Rectal smooth muscle tissue (tissue), 1 donor: ENCODE measurements around the gene DNASE1L2.
A peak's percentile ranks its signal among the peaks of the same experiment; 100 is the strongest.
"Not testable (repeated sequence)": the region's sequence is repeated elsewhere in the genome, so short reads cannot be mapped to it uniquely, and the experiment has no call there.

Experiments used
- H3K27ac ChIP-seq: one replicate; pipeline ENCODE4 v1.7.0; 2013; ENCODE audit warnings: low read depth, low read length, inconsistent platforms
- H3K27me3 ChIP-seq: one replicate; pipeline ENCODE4 v1.7.0; 2013; ENCODE audit warnings: low read length; ENCODE audit not compliant: control insufficient read depth, insufficient read depth
- H3K36me3 ChIP-seq: one replicate; pipeline ENCODE4 v1.7.0; 2013; ENCODE audit warnings: low read length; ENCODE audit not compliant: control insufficient read depth, insufficient read depth
- H3K4me1 ChIP-seq: one replicate; pipeline ENCODE4 v1.7.0; 2013; ENCODE audit warnings: low read length; ENCODE audit not compliant: control insufficient read depth, insufficient read depth
- H3K4me3 ChIP-seq: one replicate; pipeline ENCODE4 v1.7.0; 2013; ENCODE audit warnings: low read length
- H3K9ac ChIP-seq: one replicate; pipeline ENCODE4 v1.7.0; 2013; ENCODE audit warnings: low read length

Gene DNASE1L2

GRCh38 chr16:2256531-2257140 lies 20.4 kb downstream of the DNASE1L2 start:
- peaks cover 6% of the 10 kb centered on the region for H3K4me1 ChIP-seq
- no peaks in the 10 kb centered on the region for H3K27me3 ChIP-seq
- no peak overlapping the region for H3K27ac ChIP-seq
- H3K9ac ChIP-seq, result no peak overlapping the region
- peaks cover 29% of the 10 kb centered on the region for H3K36me3 ChIP-seq
- no peak overlapping the region for H3K4me3 ChIP-seq

- Histone ChIP-seq H3K36me3 (peaks cover 32% of the 10 kb centered on the region), H3K4me3 (no peak overlapping the region), H3K9ac (no peak overlapping the region), H3K27ac (no peak overlapping the region), H3K27me3 (no peaks in the 10 kb centered on the region), H3K4me1 (no peaks in the 10 kb centered on the region)
Measured at GRCh38 chr16:2257726-2258125, 21.5 kb downstream of the DNASE1L2 start.

- H3K27ac ChIP-seq, H3K4me3 ChIP-seq, H3K4me1 ChIP-seq, H3K9ac ChIP-seq, H3K27me3 ChIP-seq: not testable (repeated sequence)
- peaks cover 36% of the 10 kb centered on the region for H3K36me3 ChIP-seq
Measured at GRCh38 chr16:2258530-2258929, 22.3 kb downstream of the DNASE1L2 start.

GRCh38 chr16:2260250-2260649 lies 24.0 kb downstream of the DNASE1L2 start:
- Histone ChIP-seq H3K4me3 (no peak overlapping the region), H3K27me3 (no peaks in the 10 kb centered on the region), H3K9ac (no peak overlapping the region), H3K27ac (no peak overlapping the region), H3K36me3 (peaks cover 34% of the 10 kb centered on the region), H3K4me1 (no peaks in the 10 kb centered on the region)

- peaks cover 18% of the 10 kb centered on the region for H3K36me3 ChIP-seq
- not testable (repeated sequence) for H3K9ac ChIP-seq, H3K27ac ChIP-seq, H3K4me1 ChIP-seq, H3K27me3 ChIP-seq, H3K4me3 ChIP-seq
Measured at GRCh38 chr16:2263026-2263425, 26.8 kb downstream of the DNASE1L2 start.

- peak overlapping the region; percentile 96 for H3K4me3 ChIP-seq
- H3K27ac ChIP-seq, H3K27me3 ChIP-seq: not testable (repeated sequence)
- peak overlapping the region; percentile 64 for H3K9ac ChIP-seq
- H3K4me1 ChIP-seq, result peaks cover 14% of the 10 kb centered on the region
- peaks cover 13% of the 10 kb centered on the region for H3K36me3 ChIP-seq
Measured at GRCh38 chr16:2266887-2267286, 30.6 kb downstream of the DNASE1L2 start.

- not testable (repeated sequence) for H3K27me3 ChIP-seq, H3K36me3 ChIP-seq
- peak overlapping the region; percentile 96 for H3K4me3 ChIP-seq
- H3K27ac ChIP-seq, result peak overlapping the region; percentile 100
- peaks cover 14% of the 10 kb centered on the region for H3K4me1 ChIP-seq
- H3K9ac ChIP-seq, result peak overlapping the region; percentile 64
Measured at GRCh38 chr16:2267505-2267912, 31.3 kb downstream of the DNASE1L2 start.

- peak within 1 kb of the TSS; percentile 82 for H3K9ac ChIP-seq
- peaks cover 14% of the 10 kb centered on the region for H3K4me1 ChIP-seq
- peaks cover 7% of the 10 kb centered on the region for H3K36me3 ChIP-seq
- no peaks in the 10 kb centered on the region for H3K27me3 ChIP-seq
- H3K27ac ChIP-seq, result peak within 1 kb of the TSS; percentile 100
- peak within 1 kb of the TSS; percentile 96 for H3K4me3 ChIP-seq
Measured at GRCh38 chr16:2267913-2268666, 31.8 kb downstream of the DNASE1L2 start, which contains the start of gene RNPS1. RNPS1 (minus strand) TSS chr16:2268126; CDS start chr16:2264643, 3,483 bp downstream.

GRCh38 chr16:2270070-2270462 lies 33.8 kb downstream of the DNASE1L2 start:
- peaks cover 14% of the 10 kb centered on the region for H3K4me1 ChIP-seq
- no peaks in the 10 kb centered on the region for H3K27me3 ChIP-seq
- H3K4me3 ChIP-seq, result no peak overlapping the region
- H3K9ac ChIP-seq, result no peak overlapping the region
- H3K27ac ChIP-seq, result no peak overlapping the region
- no peaks in the 10 kb centered on the region for H3K36me3 ChIP-seq

- Histone ChIP-seq H3K27me3 (no peaks in the 10 kb centered on the region), H3K27ac (no peak overlapping the region), H3K4me1 (peaks cover 14% of the 10 kb centered on the region), H3K36me3 (no peaks in the 10 kb centered on the region), H3K4me3 (no peak overlapping the region), H3K9ac (no peak overlapping the region)
Measured at GRCh38 chr16:2270588-2271470, 34.6 kb downstream of the DNASE1L2 start.

GRCh38 chr16:2271848-2272461 lies 35.7 kb downstream of the DNASE1L2 start:
- Histone ChIP-seq H3K27me3 (no peaks in the 10 kb centered on the region), H3K27ac (no peak overlapping the region), H3K4me3 (no peak overlapping the region), H3K4me1 (peaks cover 10% of the 10 kb centered on the region), H3K9ac (no peak overlapping the region), H3K36me3 (no peaks in the 10 kb centered on the region)

- Histone ChIP-seq H3K9ac (no peak overlapping the region), H3K27me3 (no peaks in the 10 kb centered on the region), H3K4me3 (no peak overlapping the region), H3K27ac (no peak overlapping the region), H3K4me1 (peaks cover 10% of the 10 kb centered on the region), H3K36me3 (no peaks in the 10 kb centered on the region)
Measured at GRCh38 chr16:2273484-2273883, 37.2 kb downstream of the DNASE1L2 start.
